PC-9 (cell line): ENCODE measurements around the gene BFSP2.

Experiments
- EZH2 ChIP-seq: fragments of 200-600 bp; sonication (generic); IDR thresholded peaks from 2 replicates; pipeline ENCODE4 v1.8.0; 2017; ENCODE audit warnings: antibody characterized with exemption, low read depth
- TF ChIP-seq, protein P1 (sequence below): fragments of 200-600 bp; sonication (generic); conservative IDR thresholded peaks from 2 replicates; pipeline ENCODE4 v1.6.1; 2017; ENCODE audit warnings: mixed run types, antibody characterized with exemption, mild to moderate bottlenecking, moderate library complexity

DNA sequence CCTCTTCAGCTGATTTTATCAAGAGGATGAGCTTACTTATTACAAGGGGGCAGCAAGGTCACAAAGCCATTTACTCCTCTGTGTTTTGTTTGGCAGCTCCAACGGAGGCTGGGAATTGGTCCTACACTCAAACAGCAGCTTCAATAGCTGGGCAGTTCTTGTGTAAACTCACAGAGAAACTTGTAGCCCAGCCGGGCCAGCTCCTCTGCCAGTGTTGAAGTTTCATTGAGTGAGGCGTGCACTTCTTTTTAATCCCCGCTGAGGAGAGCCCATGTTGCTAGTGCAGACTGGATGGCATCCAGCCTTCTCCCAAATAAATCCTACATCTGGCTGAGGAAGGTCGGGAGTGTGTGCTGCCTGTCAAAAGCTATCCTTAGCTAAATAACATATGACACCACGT is 59.5 kb downstream of the BFSP2 start:
- no peak for TF ChIP-seq EZH2
- TF ChIP-seq, protein P1, sequence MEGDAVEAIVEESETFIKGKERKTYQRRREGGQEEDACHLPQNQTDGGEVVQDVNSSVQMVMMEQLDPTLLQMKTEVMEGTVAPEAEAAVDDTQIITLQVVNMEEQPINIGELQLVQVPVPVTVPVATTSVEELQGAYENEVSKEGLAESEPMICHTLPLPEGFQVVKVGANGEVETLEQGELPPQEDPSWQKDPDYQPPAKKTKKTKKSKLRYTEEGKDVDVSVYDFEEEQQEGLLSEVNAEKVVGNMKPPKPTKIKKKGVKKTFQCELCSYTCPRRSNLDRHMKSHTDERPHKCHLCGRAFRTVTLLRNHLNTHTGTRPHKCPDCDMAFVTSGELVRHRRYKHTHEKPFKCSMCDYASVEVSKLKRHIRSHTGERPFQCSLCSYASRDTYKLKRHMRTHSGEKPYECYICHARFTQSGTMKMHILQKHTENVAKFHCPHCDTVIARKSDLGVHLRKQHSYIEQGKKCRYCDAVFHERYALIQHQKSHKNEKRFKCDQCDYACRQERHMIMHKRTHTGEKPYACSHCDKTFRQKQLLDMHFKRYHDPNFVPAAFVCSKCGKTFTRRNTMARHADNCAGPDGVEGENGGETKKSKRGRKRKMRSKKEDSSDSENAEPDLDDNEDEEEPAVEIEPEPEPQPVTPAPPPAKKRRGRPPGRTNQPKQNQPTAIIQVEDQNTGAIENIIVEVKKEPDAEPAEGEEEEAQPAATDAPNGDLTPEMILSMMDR: no peak
